ENCODE data around the gene PNMT.

The PNMT gene

GRCh38 chr17:39672522-39673334 is 4.5 kb downstream of the PNMT start:
- no peak for DNase-seq

DNA sequence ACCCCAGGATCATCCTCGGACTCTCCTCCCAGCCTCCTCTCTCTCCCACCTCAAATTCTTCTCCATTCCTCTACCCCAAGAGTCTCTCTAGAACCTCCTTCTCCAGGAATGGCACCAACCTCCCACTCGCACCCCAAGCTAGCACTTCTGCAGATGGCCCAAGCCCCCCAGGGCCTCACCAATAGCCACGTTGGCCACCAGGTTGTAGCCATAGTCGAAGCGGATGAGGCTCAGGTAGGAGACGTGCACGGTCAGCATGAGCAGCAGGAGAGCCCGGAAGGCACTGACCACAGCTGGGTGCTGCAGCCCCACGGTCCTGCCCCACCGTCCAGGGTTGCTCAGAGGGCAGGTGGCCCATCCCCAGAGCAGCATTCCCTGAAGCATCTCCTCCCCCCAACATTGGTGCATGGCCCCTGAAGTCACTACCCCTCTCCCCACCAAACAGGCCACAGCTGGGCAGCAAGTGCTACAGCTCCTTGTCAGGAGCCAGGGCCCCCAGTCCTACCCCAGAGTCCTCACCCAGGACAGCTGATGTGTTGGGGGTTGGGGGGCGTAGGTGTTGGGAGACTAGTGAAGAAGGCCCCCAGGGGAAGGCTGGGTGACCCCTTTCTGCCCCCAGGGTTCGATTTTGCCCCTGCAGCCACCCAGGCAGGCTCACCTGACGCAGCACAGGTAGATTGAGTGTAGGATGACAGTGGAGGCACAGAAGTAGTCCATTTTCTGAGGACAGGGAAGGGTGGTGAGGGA is 5.3 kb downstream of the PNMT start:
- no peak for DNase-seq

DNA sequence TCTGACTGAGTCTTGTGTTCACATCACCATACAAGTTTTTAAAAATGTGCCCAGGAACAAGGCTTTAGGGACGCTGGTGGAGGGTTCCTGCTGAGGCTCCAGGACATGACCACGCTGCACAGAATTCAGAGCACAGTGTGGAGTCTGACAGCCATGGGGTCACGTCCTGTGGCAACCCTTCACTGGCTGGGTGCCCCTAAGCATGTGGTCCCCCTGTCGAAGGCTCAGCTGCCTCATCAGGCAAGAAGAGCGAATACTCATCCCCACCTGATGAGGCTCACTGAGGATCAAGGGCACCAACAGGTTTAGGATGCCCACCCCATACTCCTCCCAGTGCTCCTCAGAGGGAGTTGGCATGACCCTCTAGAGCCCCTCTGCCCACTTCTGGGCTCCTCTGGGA is 5.9 kb downstream of the PNMT start:
- DNase-seq: no peak

- DNase-seq: no peak
These were observed 6.6 kb downstream of the PNMT start for GRCh38 chr17:39674702-39675389.

GRCh38 chr17:39675390-39676082 is 7.3 kb downstream of the PNMT start:
- no peak for DNase-seq

DNA sequence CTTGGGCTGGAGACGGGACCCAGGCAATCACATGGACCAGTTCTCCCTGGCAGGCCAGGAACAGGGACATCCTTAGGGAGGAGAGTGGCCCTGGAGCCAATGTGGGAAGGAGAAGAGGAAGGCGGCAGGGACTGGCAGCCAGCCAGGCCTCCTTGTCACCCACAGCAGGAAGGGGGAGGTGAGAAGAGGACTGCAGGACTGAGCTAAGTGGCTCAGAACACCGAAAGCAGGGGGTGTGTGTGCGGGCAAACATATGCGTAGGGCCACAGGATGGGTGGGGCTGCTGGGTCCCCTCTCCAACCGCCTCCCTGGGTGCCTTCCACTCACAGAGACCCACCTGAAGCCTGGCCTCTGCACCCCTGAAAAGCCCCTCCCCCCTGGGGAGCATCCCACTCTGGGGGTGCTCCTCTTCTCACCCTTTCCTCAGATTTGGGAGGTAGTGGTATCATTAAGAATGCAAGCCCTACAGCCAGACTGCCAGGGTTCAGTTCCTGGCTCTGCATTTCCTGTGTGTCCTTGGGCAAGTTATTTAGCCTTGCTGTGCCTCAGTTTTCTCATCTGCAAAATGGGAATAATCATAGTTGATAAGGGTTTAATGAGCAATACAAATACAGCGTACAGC is 8.1 kb downstream of the PNMT start:
- peak; percentile 75 for DNase-seq

GRCh38 chr17:39677072-39677471 is 8.8 kb downstream of the PNMT start:
- no peak for DNase-seq

DNA sequence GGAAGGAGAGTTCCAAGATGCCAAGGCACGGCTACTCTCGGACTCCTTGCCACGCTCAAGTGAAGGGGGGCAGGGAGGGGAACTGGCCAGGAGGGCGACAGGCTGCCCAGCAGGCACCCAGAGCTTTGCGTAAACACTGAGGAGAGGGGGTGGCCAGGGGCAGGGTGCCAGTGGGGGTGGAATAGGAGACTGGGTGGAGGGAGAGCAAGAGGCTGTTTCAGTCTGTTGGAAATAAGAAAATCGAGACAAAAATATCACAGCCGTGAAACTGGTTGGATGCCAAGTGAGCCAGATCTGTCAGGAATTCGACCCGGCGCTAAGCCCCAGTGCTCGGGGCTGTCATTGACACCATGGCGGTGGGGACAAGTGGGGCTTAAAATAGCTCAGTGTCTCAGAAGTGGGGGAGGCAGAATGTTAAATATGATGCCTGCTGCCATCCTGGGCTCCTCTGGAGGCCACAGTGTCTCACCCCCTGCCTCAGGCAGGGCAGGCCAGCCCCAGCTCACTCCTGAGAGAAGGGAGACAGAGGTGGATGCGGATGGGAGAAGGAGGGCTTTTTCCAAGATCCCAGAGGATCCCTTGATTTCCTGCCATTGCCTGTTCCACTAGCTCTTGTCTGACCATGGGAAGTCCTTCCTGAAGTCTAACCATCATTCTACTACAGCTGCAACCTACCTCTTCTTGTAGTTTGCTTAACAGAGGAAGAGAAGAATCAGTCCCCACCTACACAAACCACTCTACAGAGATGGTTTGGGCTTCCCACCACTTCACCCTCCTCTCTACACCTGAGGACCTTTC is 9.5 kb downstream of the PNMT start:
- DNase-seq: no peak

GRCh38 chr17:39678340-39679116 is 10.3 kb downstream of the PNMT start:
- DNase-seq: no peak

DNA sequence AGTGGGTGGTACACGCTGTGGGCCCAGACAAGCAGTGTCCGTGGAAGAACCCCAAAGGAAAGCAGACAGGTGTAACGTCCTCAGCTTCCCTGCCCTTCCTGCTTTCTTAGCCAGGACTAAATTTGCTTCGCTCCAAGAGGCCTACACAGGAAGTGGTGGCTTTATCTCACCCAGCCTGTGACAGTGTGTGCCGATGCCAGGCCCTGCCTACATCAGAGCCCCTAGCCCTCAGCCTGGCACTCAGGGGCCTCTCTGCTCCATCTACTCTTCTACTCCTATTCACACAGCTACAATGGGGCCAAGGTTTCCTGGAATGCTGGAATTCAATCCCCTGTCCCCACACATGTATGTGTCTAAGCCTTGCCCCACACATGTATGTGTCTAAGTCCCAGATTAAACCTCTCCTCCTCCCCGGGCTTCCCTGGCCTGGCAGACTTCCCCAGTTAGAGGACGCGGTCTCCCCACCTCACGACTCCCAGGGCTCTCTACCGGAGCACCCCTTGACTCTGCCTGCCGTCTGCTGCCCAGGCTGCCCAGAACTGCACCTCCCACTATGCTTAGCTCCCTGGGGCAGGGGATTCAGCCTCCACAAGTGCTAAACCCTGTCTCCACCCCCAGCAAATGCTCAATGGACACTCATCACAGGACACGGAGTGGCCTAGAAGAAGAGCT is 11.4 kb downstream of the PNMT start:
- peak; percentile 72 for DNase-seq

DNA sequence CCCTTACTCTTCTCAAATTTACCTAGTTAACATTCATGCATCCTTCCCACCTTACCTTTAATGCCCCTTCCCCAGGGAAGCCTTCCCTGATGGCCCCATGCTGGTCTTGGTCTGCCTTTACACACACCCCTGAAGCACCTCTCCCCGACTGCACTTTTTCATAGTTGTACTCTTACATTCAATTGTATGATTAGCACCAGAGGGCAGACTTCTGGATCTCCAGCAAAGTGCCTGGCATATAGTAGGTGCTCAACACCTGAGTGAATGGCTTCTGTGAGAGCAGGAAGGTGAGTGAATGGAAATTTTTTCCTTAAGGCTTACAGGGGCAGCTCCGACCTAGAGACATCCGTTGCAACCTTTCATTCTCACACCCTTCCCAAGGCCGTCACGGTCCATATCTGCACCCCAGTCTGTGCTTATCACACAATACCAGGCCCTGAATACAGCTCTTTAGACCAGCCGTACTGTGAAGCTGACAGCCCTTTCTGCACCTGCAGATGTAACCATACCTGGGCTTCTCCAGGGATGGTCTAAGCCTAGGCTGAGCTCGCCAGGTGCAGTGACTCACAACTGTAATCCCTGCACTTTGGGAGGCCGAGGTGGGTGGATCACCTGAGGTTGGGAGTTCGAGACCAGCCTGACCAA is 15.2 kb downstream of the PNMT start:
- DNase-seq: no peak

GRCh38 chr17:39684369-39685192 is 16.3 kb downstream of the PNMT start:
- no peak for DNase-seq

DNA sequence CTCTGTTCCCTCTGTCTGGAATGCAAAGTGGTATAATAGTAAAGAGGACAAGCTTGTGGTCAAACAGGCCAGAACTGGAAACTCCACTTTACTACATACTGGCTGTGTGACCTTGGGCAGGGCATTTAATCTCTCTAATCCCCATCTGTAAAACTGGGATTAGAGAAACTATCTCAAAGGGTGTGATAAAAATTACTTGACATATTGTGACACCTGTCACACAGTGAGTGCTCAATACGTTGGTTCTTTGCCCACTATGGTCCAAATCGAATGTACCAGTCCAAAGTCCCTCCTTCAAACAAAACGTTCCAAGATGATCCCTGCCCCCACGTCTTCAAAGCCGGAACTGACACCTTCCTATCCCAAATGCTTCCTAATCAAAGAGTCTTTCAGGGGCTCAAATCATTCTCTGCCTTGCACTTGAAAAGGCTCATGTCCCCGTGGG is 18.9 kb downstream of the PNMT start:
- DNase-seq: no peak

DNA sequence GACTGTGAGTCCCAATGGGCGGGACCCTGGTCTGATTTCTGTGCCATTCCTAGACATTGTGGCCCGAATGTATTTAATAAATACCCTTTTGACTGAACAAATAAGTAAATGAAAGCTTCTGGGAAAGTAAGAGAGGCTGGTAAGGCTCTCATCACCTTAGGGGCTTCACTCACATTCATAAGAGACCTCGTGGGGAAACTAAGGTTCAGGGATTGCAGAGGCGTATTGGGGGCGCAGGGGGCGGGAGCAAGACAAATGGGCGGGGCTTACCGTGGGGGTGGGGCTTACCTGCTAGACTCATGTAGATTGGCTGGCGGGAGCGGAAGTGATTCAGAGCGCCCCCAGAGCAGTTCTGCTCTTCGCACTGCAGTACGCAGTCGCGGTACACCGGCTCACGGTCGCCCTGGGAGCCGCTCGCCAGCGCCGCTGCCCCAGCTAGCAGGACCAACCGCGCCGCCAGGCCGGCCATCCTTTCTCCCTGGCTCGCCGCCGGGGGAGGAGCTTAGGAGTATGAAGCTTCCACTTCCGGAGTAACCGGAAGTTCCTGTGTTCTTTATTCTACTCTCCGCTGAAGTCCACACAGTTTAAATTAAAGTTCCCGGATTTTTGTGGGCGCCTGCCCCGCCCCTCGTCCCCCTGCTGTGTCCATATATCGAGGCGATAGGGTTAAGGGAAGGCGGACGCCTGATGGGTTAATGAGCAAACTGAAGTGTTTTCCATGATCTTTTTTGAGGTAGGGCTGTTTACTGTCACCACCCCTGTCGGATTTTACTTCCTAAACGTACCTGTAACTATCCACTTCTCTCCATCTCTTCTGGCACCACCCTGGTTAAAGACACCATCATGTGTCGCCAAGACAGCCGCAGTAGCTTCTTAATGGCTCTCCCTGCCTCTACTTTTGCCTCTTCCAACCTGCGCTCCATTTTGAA is 19.6 kb downstream of the PNMT start, which contains the start of gene PGAP3:
Gene PGAP3, minus strand, starts transcription at position 512 of the 929 bp plus-strand sequence. Its CDS starts 43 bp downstream, at position 469.
- peak; percentile 91 for DNase-seq

DNA sequence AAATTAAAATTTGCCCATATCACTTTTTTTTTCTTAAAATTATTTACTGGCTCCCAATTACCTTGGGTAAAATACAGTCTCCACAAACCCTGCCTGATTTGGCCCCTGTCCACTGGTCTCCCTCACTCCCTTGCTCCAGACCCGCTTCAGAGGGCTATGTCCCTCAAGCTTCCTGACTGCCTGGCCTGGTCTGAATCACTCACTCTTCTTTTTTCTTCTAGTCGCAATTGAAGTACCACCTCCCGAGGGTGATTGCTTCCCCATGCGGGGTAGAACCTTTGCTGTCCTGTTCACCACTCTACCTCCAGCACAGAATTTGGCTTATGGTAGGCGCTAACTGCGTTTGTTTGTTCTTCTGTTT is 20.2 kb downstream of the PNMT start:
- DNase-seq: no peak

DNA sequence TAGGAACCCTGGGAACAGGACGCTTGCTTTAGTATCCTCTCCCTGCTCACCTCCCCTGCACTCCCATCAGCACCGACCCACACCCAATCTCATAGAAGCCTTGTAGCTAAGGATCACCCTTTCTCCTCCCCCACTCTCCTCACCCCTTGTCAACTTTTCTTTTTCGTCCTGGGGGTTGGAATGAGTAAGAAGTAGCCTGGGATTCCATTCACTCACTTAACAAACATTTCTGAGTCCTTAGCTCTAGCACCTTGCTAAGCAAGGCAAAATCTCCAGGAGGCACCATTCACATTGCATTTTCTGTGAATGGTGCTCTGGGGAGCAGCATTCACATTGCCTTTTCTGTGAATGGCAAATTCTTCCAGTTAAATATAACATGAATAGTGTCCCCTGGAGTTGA is 20.7 kb downstream of the PNMT start:
- DNase-seq: no peak

GRCh38 chr17:39694593-39694992 is 26.3 kb downstream of the PNMT start:
- DNase-seq: no peak

DNA sequence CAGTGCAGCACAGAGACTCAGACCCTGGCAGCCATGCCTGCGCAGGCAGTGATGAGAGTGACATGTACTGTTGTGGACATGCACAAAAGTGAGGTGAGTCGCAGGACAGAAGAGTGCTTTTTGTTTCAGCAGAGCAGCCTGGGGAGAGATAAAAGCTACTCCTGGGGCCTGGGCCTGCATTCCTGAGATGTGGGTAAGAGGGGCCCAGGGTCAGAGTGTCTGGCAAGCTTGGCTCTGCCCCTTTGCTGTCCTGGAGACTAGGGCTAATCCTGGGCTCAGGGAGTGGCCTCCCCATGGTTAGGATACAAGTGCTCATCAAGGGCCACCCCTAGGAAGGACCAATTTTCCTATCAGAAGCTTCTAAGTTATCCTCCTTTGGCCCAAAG is 26.8 kb downstream of the PNMT start:
- no peak for DNase-seq
